T-helper 2 cell (primary cell): Measurements from ENCODE around the gene TYK2.
"Not testable (repeated sequence)": the region's sequence is repeated elsewhere in the genome, so short reads cannot be mapped to it uniquely, and the experiment has no call there.

ENCODE experiments used
- DNase-seq, 5 experiments: peaks; one replicate each; pipeline versions ENCODE4 v3.0.0 to v3.0.0-alpha.2; 2012 to 2022

TYK2 gene

GRCh38 chr19:10407096-10407495, 26.7 kb upstream of the TYK2 start:
- DNase-seq: peak in 1 of 5 experiments; percentile 42

DNA sequence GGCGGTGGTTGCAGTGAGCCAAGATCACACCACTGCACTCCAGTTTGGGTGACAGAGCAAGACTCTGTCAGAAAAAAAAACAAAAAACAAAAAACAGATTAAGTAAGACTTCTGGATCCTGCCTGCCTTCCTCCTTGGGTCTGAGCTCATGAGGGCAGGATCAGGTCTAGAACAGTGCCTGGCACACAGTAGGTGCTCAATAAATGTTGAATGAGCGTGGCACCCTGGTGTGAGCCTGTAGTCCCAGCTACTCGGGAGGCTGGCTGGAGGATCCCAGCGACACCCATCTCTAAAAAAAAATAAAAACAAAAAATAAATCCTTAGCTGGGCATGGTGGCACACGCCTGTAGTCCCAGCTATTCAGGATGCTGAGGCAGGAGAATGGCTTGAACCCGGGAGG, 25.8 kb upstream of the TYK2 start:
- DNase-seq: no peak

DNA sequence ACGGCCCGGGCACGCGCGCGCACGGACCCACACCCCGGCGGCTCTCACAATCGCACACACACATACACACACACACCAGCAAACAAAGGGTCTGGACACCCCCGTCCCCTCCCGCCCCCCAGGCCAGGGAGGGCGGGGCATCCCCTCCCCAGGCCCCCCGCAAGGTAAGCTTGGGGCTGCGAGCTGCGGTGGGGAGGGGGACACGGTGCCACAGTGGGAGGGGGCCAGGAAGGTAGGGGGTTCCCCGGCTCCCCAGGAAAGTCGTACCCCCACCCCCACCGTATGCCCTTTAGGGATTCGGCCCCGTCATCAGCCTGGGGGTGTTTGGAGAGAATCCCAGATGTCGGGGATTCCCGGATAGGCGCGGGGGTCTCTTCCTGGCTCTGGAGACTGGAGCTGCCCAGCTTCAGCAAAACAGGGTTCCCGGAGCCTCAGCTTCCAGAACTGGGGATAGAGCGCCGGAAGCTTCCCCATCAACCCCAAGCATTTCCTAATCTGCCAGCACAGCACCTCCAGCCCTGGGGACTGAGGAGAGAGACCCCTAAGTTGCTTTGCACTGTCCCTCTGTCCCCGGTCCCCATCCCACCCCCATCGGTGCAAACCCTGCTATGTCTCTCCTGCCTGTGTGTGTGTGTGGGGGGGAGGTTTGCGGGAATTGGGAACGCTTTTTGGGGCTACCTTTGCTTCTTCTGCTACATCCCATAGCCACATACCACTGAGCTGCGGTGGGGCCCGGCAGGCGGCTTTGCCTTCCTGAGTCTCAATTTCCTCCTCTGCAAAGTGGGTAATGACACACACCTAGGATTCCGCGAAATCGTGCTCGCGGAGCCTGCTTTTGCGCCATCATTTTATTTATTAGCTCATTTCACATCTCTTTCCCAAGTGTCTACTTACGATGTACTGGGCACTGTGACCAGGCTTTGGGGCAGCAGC, 24.8 kb upstream of the TYK2 start:
- DNase-seq: peak in 2 of 5 experiments; percentile 42 to 78

GRCh38 chr19:10403137-10404021, 23.0 kb upstream of the TYK2 start, which contains the start of gene CDC37:
Gene CDC37 (minus strand): TSS chr19:10403542. CDS start chr19:10403479, 63 bp downstream.
- DNase-seq: peak; percentile 96 to 97 (median 97)

DNA sequence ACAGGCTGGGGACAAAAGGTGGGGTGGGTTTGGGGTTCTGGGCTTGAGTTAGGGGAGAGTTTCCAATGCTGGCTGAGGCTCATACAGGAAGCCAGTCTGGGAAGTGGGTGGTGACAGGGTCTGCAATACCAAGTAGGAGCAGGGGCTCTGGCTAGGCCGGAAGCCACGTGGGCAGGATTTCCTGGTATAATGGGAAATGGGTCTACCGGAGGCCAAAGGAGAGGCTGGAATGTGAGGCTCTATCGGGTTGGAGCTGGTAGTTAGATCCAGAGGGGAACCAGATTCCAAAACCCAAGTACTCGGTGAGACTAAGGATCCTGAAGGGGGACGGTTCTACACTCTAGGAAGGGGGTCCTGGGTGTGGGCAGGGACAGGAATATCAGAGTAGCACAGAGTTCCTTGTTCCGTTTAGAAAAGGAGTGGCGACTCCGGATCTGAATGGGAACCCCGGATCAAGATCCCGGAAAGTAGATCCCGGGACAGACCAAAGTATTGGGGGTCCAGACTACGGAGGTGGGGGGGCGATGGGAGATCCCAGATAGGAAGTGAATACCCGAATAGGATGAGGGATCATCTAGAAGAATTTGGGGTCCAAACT, 22.2 kb upstream of the TYK2 start:
- DNase-seq: no peak

DNA sequence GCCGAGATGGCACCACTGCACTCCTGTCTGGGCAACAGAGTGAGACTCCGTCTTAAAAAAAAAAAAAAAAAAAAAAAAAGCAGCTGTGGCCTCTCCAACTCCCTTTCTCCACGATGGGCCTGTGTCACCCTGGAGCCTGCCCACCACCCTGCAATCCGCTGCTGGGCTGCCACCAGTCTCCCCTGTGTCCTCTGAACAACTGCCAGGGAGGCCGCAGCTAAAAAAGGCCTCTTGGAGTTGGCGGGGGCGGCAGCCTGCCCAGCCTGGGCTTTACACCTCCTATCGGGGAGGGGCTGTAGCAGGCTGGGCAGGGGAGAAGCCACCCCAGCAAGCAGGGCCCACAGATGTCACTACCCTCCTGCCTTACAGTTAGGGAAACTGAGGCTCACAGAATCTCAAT, 19.5 kb upstream of the TYK2 start:
- DNase-seq: no peak

GRCh38 chr19:10399340-10399739, 19.0 kb upstream of the TYK2 start:
- DNase-seq: not testable (repeated sequence)

- DNase-seq: no peak
These were observed 18.4 kb upstream of the TYK2 start for GRCh38 chr19:10398819-10399218.

- DNase-seq: no peak
These were observed 15.5 kb upstream of the TYK2 start for GRCh38 chr19:10395917-10396316.

DNA sequence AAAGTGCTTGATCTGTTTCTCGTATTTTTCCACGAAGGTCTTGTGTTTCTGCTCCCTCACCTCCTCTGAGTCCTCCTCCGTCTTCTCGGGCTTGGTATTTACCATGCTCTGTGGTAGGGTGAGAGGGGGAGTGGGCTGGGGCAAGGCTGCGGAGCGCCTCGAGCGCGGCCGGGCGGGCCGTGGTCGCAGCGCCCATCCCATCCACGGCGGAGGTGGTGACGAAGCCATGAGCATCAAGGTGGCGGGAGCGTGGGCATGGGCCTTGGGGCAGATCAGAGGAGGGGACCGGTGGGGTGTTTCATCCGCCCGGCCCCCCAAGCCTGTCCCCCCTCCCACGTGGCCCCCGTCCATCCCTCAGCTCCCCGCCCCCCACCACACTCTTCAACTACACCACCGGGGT, 15.1 kb upstream of the TYK2 start:
- DNase-seq: no peak

- DNase-seq: no peak
These were observed 14.6 kb upstream of the TYK2 start for GRCh38 chr19:10395003-10395402.

- DNase-seq: no peak
These were observed 12.8 kb upstream of the TYK2 start for GRCh38 chr19:10393137-10393536.

DNA sequence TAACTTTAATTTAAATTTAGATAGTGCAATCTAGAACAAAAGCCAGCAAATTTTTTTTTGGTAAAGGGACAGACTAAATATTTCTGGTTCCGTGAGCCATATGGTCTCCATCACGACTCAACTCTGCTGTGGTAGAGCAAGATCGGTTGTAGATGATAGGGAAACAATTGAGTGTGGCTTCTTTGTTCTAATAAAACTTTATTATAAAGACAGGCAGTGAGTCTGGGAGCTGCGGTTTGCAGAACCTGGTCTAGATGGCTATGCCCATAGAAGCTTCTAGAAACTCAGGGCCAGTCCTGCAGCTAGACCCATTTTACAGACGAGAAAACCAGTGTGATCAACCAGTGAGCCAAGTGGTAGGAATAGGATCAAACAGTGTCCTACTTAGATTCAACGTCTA, 11.7 kb upstream of the TYK2 start:
- DNase-seq: no peak

DNA sequence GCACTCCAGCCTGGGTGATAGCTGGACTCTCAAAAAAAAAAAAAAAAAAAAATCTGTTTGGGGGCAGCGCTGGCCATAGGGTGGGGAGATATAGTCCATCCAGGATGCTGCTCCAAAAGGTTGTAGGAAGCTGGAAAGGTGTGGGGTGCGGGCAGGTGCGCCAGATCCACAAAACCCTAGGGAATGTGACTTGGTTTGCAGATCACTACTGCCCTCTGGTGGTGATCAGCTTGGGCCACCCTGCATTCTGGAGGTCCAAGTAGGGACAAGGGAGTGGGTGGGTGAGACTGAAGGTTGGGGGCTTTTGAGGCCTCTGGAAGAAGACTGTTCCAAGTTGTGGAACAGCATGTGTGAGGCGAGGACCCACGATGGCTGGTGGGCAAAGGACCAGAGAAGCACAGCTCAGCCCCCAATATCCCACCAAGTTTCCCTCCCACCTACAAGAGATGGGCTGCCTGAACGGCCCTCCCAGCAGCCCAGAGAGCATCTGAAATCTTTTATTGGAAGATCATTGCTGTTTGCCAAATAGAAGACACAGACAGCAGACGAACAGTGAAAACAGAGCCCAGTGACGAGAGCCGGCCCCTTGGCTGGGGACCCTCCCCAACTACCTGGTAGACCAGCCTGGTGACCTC, 10.4 kb upstream of the TYK2 start:
- DNase-seq: peak in 4 of 5 experiments; percentile 39 to 67 (median 50)

- DNase-seq: peak in 1 of 5 experiments; percentile 42
These were observed 9.5 kb upstream of the TYK2 start for GRCh38 chr19:10389863-10390262.

GRCh38 chr19:10388957-10389356, 8.6 kb upstream of the TYK2 start:
- peak; percentile 60 to 74 (median 69) for DNase-seq

- DNase-seq: no peak
These were observed 4.2 kb upstream of the TYK2 start for GRCh38 chr19:10384580-10384979.

DNA sequence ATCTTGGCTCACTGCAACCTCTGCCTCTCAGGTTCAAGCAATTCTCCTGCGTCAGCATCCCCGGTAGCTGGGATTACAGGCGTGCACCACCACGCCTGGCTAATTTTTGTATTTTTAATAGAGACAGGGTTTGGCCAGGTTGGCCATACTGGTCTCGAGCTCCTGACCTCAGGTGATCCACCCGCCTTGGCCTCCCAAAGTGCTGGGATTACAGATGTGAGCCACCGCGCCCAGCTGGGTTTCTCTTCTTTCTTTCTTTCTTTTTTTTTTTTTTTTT, 2.8 kb upstream of the TYK2 start:
- not testable (repeated sequence) for DNase-seq

DNA sequence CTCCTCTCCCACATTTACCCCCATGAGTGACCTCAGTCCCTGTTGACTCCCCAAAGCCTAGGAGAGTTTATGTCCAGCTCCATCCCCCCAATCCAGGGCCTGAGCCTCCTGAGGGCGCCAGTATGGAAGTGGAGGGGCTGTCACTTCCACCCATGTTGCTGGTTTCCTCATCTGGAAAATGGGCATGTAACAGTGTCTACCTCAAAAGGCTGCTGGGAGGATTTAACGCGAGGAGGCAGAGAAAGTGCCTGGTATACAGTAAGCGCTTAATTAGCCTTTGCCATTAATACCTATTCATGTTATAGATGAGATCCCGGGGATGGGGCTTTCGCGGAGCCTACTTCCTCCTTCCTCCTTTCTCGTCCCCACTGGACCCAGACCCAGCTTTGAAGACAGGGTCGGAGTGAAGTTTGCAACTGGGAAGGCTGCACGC, 476 bp downstream of the TYK2 start:
- DNase-seq: no peak

- no peak for DNase-seq
These were observed 2.2 kb downstream of the TYK2 start for GRCh38 chr19:10378124-10378523.

DNA sequence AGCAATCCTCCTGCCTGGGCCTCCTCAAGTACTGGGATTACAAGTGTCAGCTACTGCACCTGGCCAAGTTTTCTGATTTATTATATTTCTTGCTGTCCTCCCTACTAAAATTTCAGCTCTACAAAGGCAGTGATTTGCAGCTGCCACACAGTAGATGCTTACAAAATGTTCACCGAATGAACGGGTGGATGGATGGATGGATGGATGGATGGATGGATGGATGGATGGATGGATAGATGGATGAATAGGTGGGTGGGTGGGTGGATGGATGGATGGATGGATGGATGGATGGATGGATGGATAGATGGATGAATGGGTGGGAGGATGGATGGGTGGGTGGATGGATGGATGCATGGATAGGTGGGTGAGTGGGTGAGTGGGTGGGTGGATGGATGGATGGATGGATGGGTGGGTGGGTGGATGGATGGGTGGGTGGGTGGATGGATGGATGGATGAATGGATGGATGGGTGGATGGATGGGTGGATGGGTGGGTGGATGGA, 3.2 kb downstream of the TYK2 start:
- DNase-seq: not testable (repeated sequence)

GRCh38 chr19:10374931-10375330, 5.4 kb downstream of the TYK2 start:
- no peak for DNase-seq
